Fibroblast of skin of right quadriceps (primary cell): ENCODE results near the gene ZFAND2B.

Source experiments
- DNase-seq: peaks from one replicate; pipeline ENCODE4 v3.0.0-alpha.2; 2013

The ZFAND2B gene

GRCh38 chr2:219223831-219224610 lies 17.4 kb downstream of the ZFAND2B start:
- no peak for DNase-seq

GRCh38 chr2:219225350-219225749 lies 18.8 kb downstream of the ZFAND2B start:
- no peak for DNase-seq

- DNase-seq = no peak
Observed at GRCh38 chr2:219228041-219228910, 21.7 kb downstream of the ZFAND2B start.

DNA sequence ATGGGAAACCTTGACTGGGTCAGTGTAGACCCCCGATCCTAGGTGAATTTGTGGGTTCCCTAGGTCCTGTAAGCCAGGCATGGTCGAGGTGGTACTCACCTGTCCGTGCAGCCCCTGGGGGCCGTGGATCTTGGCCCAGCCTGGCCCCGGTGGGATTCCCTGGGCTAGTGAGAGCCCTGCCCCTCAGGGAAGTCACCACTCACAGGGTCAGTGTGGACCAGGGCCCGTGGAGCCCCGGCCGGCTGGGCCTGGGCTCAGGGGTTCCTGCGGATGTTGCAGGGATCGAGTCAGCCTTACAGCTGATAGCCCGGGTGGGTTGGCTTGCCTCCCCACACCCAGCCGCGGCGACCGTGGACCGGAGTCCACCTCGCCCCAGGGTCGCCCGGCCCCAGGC lies 22.3 kb downstream of the ZFAND2B start:
- DNase-seq = no peak

GRCh38 chr2:219229305-219230058 lies 22.9 kb downstream of the ZFAND2B start, which contains the start of the genes ANKZF1 and ATG9A:
Gene ANKZF1, plus strand, starts transcription at chr2:219229806. Its CDS starts 452 bp downstream, at chr2:219230258.
Gene ATG9A, minus strand, starts transcription at chr2:219229636. Its CDS starts 1,612 bp downstream, at chr2:219228024.
- peak; percentile 99 for DNase-seq

- peak; percentile 57 for DNase-seq
Observed at GRCh38 chr2:219230059-219230540, 23.5 kb downstream of the ZFAND2B start.

- no peak for DNase-seq
Observed at GRCh38 chr2:219234331-219234730, 27.7 kb downstream of the ZFAND2B start.

GRCh38 chr2:219243291-219243761 lies 36.7 kb downstream of the ZFAND2B start:
- DNase-seq = no peak

GRCh38 chr2:219244789-219245147 lies 38.2 kb downstream of the ZFAND2B start:
- no peak for DNase-seq

- DNase-seq = peak; percentile 89
Observed at GRCh38 chr2:219245148-219245898, 38.7 kb downstream of the ZFAND2B start, which contains the start of the genes GLB1L and STK16. Gene GLB1L, minus strand, starts transcription at chr2:219245444. Its CDS starts 1,871 bp downstream, at chr2:219243573. Gene STK16, plus strand, starts transcription at chr2:219245479. Its CDS starts 521 bp downstream, at chr2:219246000.

- DNase-seq = no peak
Observed at GRCh38 chr2:219245899-219246230, 39.3 kb downstream of the ZFAND2B start.

DNA sequence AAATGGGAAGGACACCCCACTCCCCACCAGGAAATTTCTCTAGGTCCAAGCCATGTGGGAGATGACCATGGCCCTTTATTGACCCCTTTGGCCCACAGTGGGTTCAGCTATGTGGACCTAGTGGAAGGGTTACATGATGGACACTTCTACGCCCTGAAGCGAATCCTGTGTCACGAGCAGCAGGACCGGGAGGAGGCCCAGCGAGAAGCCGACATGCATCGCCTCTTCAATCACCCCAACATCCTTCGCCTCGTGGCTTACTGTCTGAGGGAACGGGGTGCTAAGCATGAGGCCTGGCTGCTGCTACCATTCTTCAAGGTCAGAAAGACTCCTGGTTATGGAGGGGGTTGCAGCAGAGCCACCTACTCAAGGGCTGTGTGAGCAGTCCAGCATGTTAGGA lies 40.0 kb downstream of the ZFAND2B start:
- DNase-seq = no peak

DNA sequence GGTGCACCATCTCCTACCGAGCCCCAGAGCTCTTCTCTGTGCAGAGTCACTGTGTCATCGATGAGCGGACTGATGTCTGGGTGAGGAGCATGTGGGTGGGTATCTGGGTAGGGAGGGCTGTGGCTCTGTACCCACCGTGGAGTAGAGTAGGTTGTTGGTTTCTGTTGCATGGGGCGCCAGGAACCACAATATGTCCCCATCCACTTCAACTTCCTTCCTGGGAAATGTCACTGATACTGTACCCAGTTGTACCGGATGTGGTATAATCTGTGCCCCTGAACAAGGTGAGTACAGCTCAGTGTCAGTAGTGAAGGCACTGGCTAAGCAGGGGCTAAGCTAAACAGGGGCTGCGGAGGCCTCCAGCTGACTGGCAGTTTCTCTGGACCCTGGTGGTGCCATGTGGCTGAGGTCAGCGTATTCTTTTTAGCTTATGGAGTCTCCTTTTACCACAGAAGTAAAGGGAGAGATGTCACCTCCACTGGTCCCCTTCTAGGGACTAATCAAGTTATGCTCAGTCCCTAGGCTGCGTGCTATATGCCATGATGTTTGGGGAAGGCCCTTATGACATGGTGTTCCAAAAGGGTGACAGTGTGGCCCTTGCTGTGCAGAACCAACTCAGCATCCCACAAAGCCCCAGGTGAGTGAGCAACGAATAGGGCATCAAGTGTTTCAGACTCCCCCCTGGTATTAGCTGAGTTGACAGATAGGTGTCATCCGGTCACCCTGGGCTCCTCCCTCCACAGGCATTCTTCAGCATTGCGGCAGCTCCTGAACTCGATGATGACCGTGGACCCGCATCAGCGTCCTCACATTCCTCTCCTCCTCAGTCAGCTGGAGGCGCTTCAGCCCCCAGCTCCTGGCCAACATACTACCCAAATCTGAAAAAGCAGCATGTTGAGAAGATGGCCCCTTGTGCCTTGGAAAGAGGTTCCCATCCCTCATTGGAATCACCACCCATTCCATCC lies 41.4 kb downstream of the ZFAND2B start:
- DNase-seq = no peak

- no peak for DNase-seq
Observed at GRCh38 chr2:219248845-219249202, 42.2 kb downstream of the ZFAND2B start.

GRCh38 chr2:219249203-219249980 lies 42.8 kb downstream of the ZFAND2B start:
- peak; percentile 83 for DNase-seq

DNA sequence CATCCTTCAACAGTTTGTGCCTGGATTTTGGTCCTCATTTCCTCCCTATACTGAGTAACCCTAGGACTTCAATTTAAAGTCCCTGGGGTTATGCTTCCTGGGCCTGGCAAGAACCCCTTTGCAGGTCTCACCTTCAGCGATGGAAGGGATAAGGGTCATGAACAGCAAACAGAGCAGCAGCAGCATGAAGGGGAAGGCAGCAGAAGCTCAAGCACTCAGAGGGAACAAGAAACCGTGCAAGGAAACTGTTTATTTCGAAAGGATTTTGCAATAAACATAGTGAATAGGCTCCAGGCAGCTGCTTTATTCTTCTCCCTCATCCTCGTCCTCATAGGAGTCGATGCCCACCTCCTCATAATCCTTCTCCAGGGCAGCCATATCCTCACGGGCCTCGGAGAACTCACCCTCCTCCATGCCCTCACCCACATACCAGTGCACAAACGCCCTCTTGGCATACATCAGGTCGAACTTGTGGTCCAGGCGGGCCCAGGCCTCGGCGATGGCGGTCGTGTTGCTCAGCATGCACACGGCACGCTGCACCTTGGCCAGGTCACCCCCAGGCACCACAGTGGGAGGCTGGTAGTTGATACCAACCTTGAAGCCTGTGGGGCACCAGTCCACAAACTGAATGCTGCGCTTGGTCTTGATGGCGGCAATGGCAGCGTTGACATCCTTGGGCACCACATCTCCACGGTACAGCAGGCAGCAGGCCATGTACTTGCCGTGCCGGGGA lies 43.6 kb downstream of the ZFAND2B start:
- no peak for DNase-seq

DNA sequence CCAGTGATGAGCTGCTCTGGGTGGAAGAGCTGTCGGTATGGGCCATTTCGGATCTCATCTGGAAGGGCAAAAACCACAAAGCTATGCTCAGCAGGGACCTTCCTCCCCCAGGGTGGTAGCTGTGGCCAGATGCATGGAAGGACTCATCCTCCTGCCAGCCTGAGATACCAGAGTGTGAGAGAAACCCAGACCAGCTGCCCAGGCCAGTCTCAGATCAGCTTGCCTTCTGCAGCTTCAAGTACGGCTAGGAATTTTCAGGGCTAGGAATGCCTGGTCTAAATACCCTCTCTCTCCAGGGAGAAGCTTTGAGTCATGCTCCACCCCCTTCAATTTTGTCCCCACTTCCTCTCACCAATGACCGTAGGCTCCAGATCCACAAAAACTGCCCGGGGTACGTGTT lies 45.1 kb downstream of the ZFAND2B start:
- DNase-seq = peak; percentile 27

DNA sequence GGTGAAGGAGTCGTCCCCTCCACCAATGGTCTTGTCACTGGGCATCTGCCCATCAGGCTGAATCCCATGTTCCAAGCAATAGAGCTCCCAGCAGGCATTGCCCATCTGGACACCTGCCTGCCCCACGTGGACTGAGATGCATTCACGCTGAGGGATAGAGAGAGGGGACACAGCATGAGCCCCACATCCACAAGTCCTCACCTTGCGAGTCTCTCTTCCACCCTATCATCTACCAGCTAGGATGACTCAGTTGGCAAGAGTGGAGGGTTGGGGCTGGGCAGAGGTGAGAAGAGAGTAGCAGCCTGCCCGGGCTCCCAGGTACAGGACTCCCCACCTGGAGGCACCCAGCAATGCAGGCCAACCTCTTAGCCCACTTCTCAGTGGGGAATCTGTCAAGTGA lies 45.5 kb downstream of the ZFAND2B start:
- DNase-seq = no peak

- DNase-seq = no peak
Observed at GRCh38 chr2:219252570-219252899, 46.0 kb downstream of the ZFAND2B start.
